GM10248 (cell line): ENCODE results near the gene CFAP100.

ENCODE experiments used
- CTCF ChIA-PET: fragments of 300-600 bp; sonication (Branson Sonifier 250); formaldehyde crosslinking; extraction: SDS; loops from one replicate; lab custom pipeline; 2021; ENCODE audit warnings: antibody characterized with exemption; lab: Yijun Ruan, JAX
- POLR2A ChIA-PET: fragments of 350-650 bp; sonication (Branson Sonifier 250); formaldehyde crosslinking; extraction: SDS; loops from one replicate; lab custom pipeline; 2020; ENCODE audit warnings: antibody characterized with exemption; lab: Yijun Ruan, JAX
- DNase-seq: peaks from one replicate; pipeline ENCODE4 v3.0.0; 2012; ENCODE audit errors: extremely low spot score
- CTCF ChIP-seq: IDR thresholded peaks from 2 replicates; pipeline ENCODE4 v1.5.1; 2012; ENCODE audit warnings: mild to moderate bottlenecking, low read depth; ENCODE audit errors: extremely low read depth, missing control alignments, control extremely low read depth

Gene CFAP100

DNA sequence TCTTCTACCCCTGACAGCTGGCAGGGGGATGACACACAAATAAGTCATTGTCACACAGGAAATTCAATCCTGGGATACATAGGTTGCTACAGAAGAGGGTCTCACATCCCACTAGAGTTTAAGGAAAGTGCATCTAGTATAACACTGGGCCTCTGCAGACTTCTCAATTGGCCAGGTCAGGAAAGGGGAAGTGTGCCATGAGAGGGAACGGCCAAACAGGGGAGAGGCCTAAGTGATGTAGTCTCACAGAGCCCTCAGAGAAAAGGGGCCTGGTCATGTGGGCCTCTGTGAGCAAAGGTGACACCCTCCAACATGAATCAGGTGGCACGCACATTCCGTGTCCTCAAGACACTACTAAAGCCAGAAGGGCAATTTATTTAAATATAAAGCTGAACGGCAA, 69.8 kb downstream of the CFAP100 start:
- no peak for DNase-seq
- ChIA-PET CTCF (interaction anchor here (1.0 to 1.1 kb wide), 2 partner anchors 11 to 12 kb away, joined by 3 to 4 read pairs; partner anchors contain the start of gene ZXDC), POLR2A (no interaction called here)
- TF ChIP-seq CTCF: no peak

- POLR2A ChIA-PET: no interaction called here
- no peak for DNase-seq
- CTCF ChIA-PET: interaction anchor here (1.1 kb wide), 1 partner anchor 11 kb away, joined by 4 read pairs; the partner anchor contains the start of gene ZXDC
- TF ChIP-seq CTCF: no peak
These were observed 70.3 kb downstream of the CFAP100 start for GRCh38 chr3:126464997-126465396.

- ChIA-PET CTCF (interaction anchor here (1.1 to 1.2 kb wide), 3 partner anchors 10 to 1082 kb away, joined by 3 to 4 read pairs (median 4); partner anchors contain the start of gene ZXDC), POLR2A (no interaction called here)
- TF ChIP-seq CTCF: no peak
- DNase-seq: no peak
These were observed 71.3 kb downstream of the CFAP100 start for GRCh38 chr3:126465928-126466544.

DNA sequence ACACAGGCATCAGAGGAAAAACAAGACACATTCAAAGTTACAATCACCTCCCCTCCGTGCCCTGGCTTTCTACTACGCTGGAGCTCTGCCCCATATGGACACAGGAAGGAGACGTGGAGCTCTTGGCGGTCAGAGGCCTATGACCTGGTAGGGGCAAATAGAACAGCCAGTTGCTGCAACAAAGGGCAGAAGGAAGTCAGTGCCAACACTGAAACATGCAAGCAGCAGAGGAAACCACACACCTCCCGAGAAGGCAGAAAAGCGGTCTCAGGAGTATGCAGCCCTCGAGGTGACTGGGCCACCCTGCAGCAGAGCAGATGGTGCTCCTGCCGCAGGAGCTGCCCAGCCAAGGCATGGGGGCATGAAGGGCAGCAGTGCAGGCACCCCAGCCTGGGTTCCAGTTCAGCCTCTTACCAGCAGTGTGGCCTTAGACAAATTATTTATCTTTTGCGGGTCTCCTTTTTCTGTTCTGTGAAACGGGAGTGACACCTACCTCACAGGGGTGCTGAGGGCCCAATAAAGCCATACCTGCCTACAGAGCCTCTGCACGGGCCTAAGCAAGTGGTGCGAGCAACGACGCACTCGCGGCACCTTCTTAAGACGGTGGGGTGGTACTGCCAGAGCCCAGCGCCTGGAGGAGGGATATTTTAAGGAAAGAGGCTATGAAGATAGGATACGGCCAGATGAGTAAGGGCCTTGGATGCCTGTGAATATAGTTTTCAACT, 72.3 kb downstream of the CFAP100 start:
- CTCF ChIA-PET: interaction anchor here (1.1 kb wide), 1 partner anchor 18 kb away, joined by 4 read pairs; no protein-coding TSS in a partner anchor
- no peak for TF ChIP-seq CTCF
- POLR2A ChIA-PET: no interaction called here
- DNase-seq: no peak

- no peak for DNase-seq
- TF ChIP-seq CTCF: no peak
- ChIA-PET POLR2A (no interaction called here), CTCF (no interaction called here)
These were observed 72.9 kb downstream of the CFAP100 start for GRCh38 chr3:126467611-126467955.

GRCh38 chr3:126468028-126468891, 73.6 kb downstream of the CFAP100 start:
- ChIA-PET CTCF (no interaction called here), POLR2A (no interaction called here)
- no peak for TF ChIP-seq CTCF
- no peak for DNase-seq
